HL-60 (cell line): Measurements from ENCODE around the gene LVRN.

Experiments
- DNase-seq, 2 experiments: peaks; one replicate each; pipeline ENCODE4 v3.0.0-alpha.2; 2010 to 2020; ENCODE audit warnings: low read depth in 1 of 2, low spot score in 1 of 2
- H3K27ac ChIP-seq: fragments of 250-450 bp; sonication (Bioruptor Pico); replicated peaks from 2 replicates; pipeline ENCODE4 v1.5.1; 2020; ENCODE audit warnings: mild to moderate bottlenecking, moderate library complexity
- H3K27me3 ChIP-seq: fragments of 250-450 bp; sonication (Bioruptor Pico); 2 replicates; pipeline ENCODE4 v1.5.1; 2021; ENCODE audit warnings: mild to moderate bottlenecking, moderate library complexity; ENCODE audit not compliant: insufficient read depth, poor library complexity, severe bottlenecking
- H3K4me3 ChIP-seq: replicated peaks from 2 replicates; pipeline ENCODE4 v1.5.1; 2011; ENCODE audit warnings: mild to moderate bottlenecking, control low read depth, low read length; ENCODE audit not compliant: insufficient read depth
- CTCF ChIP-seq: IDR thresholded peaks from one replicate; pipeline ENCODE4 v1.5.1; 2011; ENCODE audit warnings: low read length, control low read depth, inconsistent platforms; ENCODE audit not compliant: insufficient read depth
- GABPA ChIP-seq: IDR thresholded peaks from 2 replicates; pipeline ENCODE4 v1.6.1; 2012; ENCODE audit warnings: low read depth
- POLR2AphosphoS5 ChIP-seq: IDR thresholded peaks from 2 replicates; pipeline ENCODE4 v1.6.1; 2012; ENCODE audit warnings: low read depth
- REST ChIP-seq: IDR thresholded peaks from 2 replicates; pipeline ENCODE4 v1.6.1; 2012; ENCODE audit warnings: low read depth; ENCODE audit not compliant: insufficient replicate concordance
- SPI1 ChIP-seq: IDR thresholded peaks from 2 replicates; pipeline ENCODE4 v1.6.1; 2012; ENCODE audit warnings: low read depth, mild to moderate bottlenecking, borderline replicate concordance

The LVRN gene

GRCh38 chr5:116025866-116026265 lies 63.6 kb downstream of the LVRN start:
- Histone ChIP-seq H3K27ac (no peak overlapping the region), H3K27me3 (no peaks in the 10 kb centered on the region), H3K4me3 (no peak overlapping the region)
- no peak for DNase-seq
- TF ChIP-seq SPI1: no peak

- Histone ChIP-seq H3K27me3 (no peaks in the 10 kb centered on the region), H3K4me3 (no peak within 1 kb of the TSS), H3K27ac (no peak within 1 kb of the TSS)
- TF ChIP-seq CTCF (no peak), REST (no peak), SPI1 (no peak), POLR2AphosphoS5 (no peak)
- peak; percentile 49 to 50 for DNase-seq
Observed at GRCh38 chr5:116032094-116032517, 69.8 kb downstream of the LVRN start, which contains the start of gene ARL14EPL. ARL14EPL (plus strand) TSS chr5:116032472; CDS start chr5:116051466, 18,994 bp downstream.

GRCh38 chr5:116032991-116033390 lies 70.7 kb downstream of the LVRN start:
- no peak for DNase-seq
- Histone ChIP-seq H3K4me3 (no peak overlapping the region), H3K27me3 (no peaks in the 10 kb centered on the region), H3K27ac (no peak overlapping the region)
- TF ChIP-seq GABPA: no peak

- TF ChIP-seq SPI1 (no peak), CTCF (no peak), POLR2AphosphoS5 (no peak), REST (no peak), GABPA (no peak)
- DNase-seq: no peak
- H3K4me3 ChIP-seq: no peak overlapping the region
- H3K27me3 ChIP-seq: no peaks in the 10 kb centered on the region
- no peak overlapping the region for H3K27ac ChIP-seq
Observed at GRCh38 chr5:116035123-116035522, 72.8 kb downstream of the LVRN start.

- DNase-seq: no peak
- no peak overlapping the region for H3K4me3 ChIP-seq
- no peaks in the 10 kb centered on the region for H3K27me3 ChIP-seq
- TF ChIP-seq POLR2AphosphoS5: no peak
- H3K27ac ChIP-seq: no peak overlapping the region
Observed at GRCh38 chr5:116037236-116037822, 75.1 kb downstream of the LVRN start.
